K562 (cell line): Measurements from ENCODE around the gene ADGRB2. TPM values are rescaled to one million over a fixed set of nuclear protein-coding genes. Genes with fewer than 3 reads are reported as not detected.

Experiments used
- ATAC-seq: fragments of 200-7000 bp; cut with Tn5 transposase; 3 replicates; pipeline ENCODE4 v1.9.1; 2020; ENCODE audit warnings: moderate library complexity
- BruUV-seq: library from RNA; stranded (reverse); fragments of 400-500 nt; replicated peaks from 2 replicates; lab custom pipeline; 2021; lab: Mats Ljungman, UMichigan
- CTCF ChIA-PET: fragments of 300-600 bp; formaldehyde crosslinking; extraction: SDS; loops from one replicate; lab custom pipeline; 2021; ENCODE audit warnings: low intra/inter-chr PET ratio; lab: Yijun Ruan, JAX
- POLR2A ChIA-PET: fragments of 300-600, 350-650 bp; sonication (Branson Sonifier 250); formaldehyde crosslinking; extraction: SDS; loops from one replicate; lab custom pipeline; 2021; ENCODE audit warnings: antibody characterized with exemption, inconsistent platforms; lab: Yijun Ruan, JAX
- DNase-seq, 4 experiments: peaks; one replicate each; pipeline versions ENCODE4 v3.0.0 to v3.0.0-alpha.2; 2011 to 2018; ENCODE audit warnings: low spot score in 3 of 4, mixed read lengths in 3 of 4; ENCODE audit errors: extremely low read depth in 1 of 4
- FAIRE-seq: peaks from 2 replicates; lab custom pipeline; 2011; peaks lifted over from hg19 to GRCh38; lab: Jason Lieb, UNC
- H2AFZ ChIP-seq: 2 replicates; pipeline ENCODE4 v1.6.0; 2011; ENCODE audit warnings: low read depth, low read length, control low read depth, inconsistent platforms
- H3K27ac ChIP-seq: fragments of 200-600 bp; 3 replicates; pipeline ENCODE4 v1.8.0; 2011; ENCODE audit warnings: low read depth, mild to moderate bottlenecking, control low read depth, inconsistent platforms, low read length, moderate library complexity, mixed read lengths; ENCODE audit errors: extremely low read depth
- H3K27me3 ChIP-seq, 2 experiments: fragments of 300-600 bp in 1 of 2; 2 replicates in 1 of 2; 3 replicates in 1 of 2; pipeline versions ENCODE4 v1.6.0 to v1.8.0; 2011; ENCODE audit warnings: inconsistent platforms in 2 of 2, low read length in 2 of 2, mild to moderate bottlenecking in 1 of 2, mixed read lengths in 1 of 2, moderate library complexity in 1 of 2; ENCODE audit not compliant: control insufficient read depth in 2 of 2, insufficient read depth in 2 of 2
- H3K36me3 ChIP-seq: fragments of 300-600 bp; 3 replicates; pipeline ENCODE4 v1.8.0; 2011; ENCODE audit warnings: mild to moderate bottlenecking, low read length, inconsistent platforms; ENCODE audit not compliant: control insufficient read depth, insufficient read depth
- H3K4me1 ChIP-seq, 2 experiments: fragments of 200-600 bp in 1 of 2; replicated peaks in 1 of 2; 2 replicates in 1 of 2; 3 replicates in 1 of 2; pipeline versions ENCODE4 v1.5.1 to v1.8.0; 2011; ENCODE audit warnings: inconsistent platforms in 2 of 2, low read length in 2 of 2, mild to moderate bottlenecking in 1 of 2, mixed read lengths in 1 of 2, moderate library complexity in 1 of 2; ENCODE audit not compliant: control insufficient read depth in 2 of 2, insufficient read depth in 2 of 2
- H3K4me2 ChIP-seq: 2 replicates; pipeline ENCODE4 v1.6.1; 2011; ENCODE audit warnings: low read length, control low read depth, inconsistent platforms, mixed read lengths; ENCODE audit not compliant: insufficient read depth
- H3K4me3 ChIP-seq: fragments of 200-600 bp; sonication (generic), shearing (Covaris generic); 2 replicates; pipeline ENCODE4 v1.5.1; 2016; ENCODE audit warnings: control low read depth, inconsistent platforms
- H3K79me2 ChIP-seq: fragments of 200-600 bp; 3 replicates; pipeline ENCODE4 v1.8.0; 2011; ENCODE audit warnings: low read length, inconsistent platforms; ENCODE audit not compliant: control insufficient read depth, insufficient read depth
- H3K9ac ChIP-seq, 2 experiments: 2 replicates each; pipeline versions ENCODE4 v1.6.0 to v1.6.1; 2011; ENCODE audit warnings: low read depth in 2 of 2, low read length in 2 of 2, control low read depth in 1 of 2, inconsistent platforms in 1 of 2, mild to moderate bottlenecking in 1 of 2, mixed read lengths in 1 of 2; ENCODE audit not compliant: insufficient read depth in 1 of 2
- H3K9me1 ChIP-seq: one replicate; pipeline ENCODE4 v1.6.0; 2011; ENCODE audit warnings: inconsistent platforms, mild to moderate bottlenecking, low read length, moderate library complexity; ENCODE audit not compliant: control insufficient read depth, insufficient read depth
- H3K9me3 ChIP-seq: replicated peaks from 2 replicates; pipeline ENCODE4 v1.5.1; 2011; ENCODE audit warnings: low read depth, low read length, inconsistent platforms; ENCODE audit not compliant: control insufficient read depth, insufficient read depth
- H4K20me1 ChIP-seq: replicated peaks from 2 replicates; pipeline ENCODE4 v1.6.1; 2011; ENCODE audit warnings: low read length, inconsistent platforms, mixed read lengths; ENCODE audit not compliant: control insufficient read depth, insufficient read depth
- CREBBP ChIP-seq: IDR thresholded peaks from one replicate; pipeline ENCODE4 v1.6.1; 2012; ENCODE audit warnings: low read depth, mild to moderate bottlenecking, control low read depth, inconsistent platforms, low read length
- CTCF ChIP-seq, 3 experiments: IDR thresholded peaks in 2 of 3; conservative IDR thresholded peaks in 1 of 3; 2 replicates each; pipeline ENCODE4 v1.5.1; 2011 to 2012; ENCODE audit warnings: low read length in 3 of 3, mild to moderate bottlenecking in 3 of 3, control low read depth in 2 of 3, improper control_type of control experiment in 1 of 3, inconsistent platforms in 1 of 3, low read depth in 1 of 3, mixed read lengths in 1 of 3, moderate library complexity in 1 of 3; ENCODE audit not compliant: insufficient read depth in 2 of 3
- E2F8 ChIP-seq: fragments of 450-650 bp; IDR thresholded peaks from 2 replicates; pipeline ENCODE4 v1.7.1; 2018; ENCODE audit warnings: mild to moderate bottlenecking, low read depth; ENCODE audit not compliant: partially characterized antibody
- FOXA3 ChIP-seq, 2 experiments: fragments of 450-650 bp in 1 of 2; sonication (generic) in 1 of 2; formaldehyde crosslinking; IDR thresholded peaks in 1 of 2; conservative IDR thresholded peaks in 1 of 2; 2 replicates each; pipeline versions ENCODE4 v1.4.0 to v1.8.0; 2020 to 2022; ENCODE audit warnings: mild to moderate bottlenecking in 2 of 2, missing genetic modification reagents in 1 of 2
- GABPA ChIP-seq: fragments of 200-800 bp; sonication (Bioruptor generic); conservative IDR thresholded peaks from 2 replicates; pipeline ENCODE4 v1.6.1; 2016; ENCODE audit warnings: low read depth, missing genetic modification characterization, missing compliant biosample characterization
- HNRNPL ChIP-seq: fragments of 200-400 bp; formaldehyde crosslinking; IDR thresholded peaks from 2 replicates; pipeline ENCODE4 v1.6.1; 2017; ENCODE audit warnings: low read depth, mild to moderate bottlenecking, low read length
- NBN ChIP-seq: fragments of 450-650 bp; IDR thresholded peaks from 2 replicates; pipeline ENCODE4 v1.6.1; 2016; ENCODE audit warnings: low read depth, mild to moderate bottlenecking
- WGBS: fragments of 100-300 bp; shearing (Covaris generic); methylation state at CpG from one replicate; pipeline ENCODE4 v1.1.6; 2016; ENCODE audit warnings: low coverage, mixed read lengths; ENCODE audit not compliant: insufficient coverage; ENCODE audit errors: missing lambda C conversion rate; 5-methylcytosine and 5-hydroxymethylcytosine counted together
- in situ Hi-C: fragments of 300-500 bp; cut with MboI; formaldehyde crosslinking; loops from 4 replicates; pipeline ENCODE4 v1.15.0; 2018; ENCODE audit warnings: inconsistent platforms, mixed read lengths
- intact Hi-C: fragments of 100-400 bp; cut with micrococcal nuclease; formaldehyde crosslinking; loops from 2 replicates; pipeline ENCODE4 v1.14.2; 2022
- polyA plus RNA-seq, 8 experiments: library from polyadenylated mRNA; depleted of rRNA in 4 of 8; stranded (reverse) in 5 of 8; unstranded in 3 of 8; fragments of >200 nt; fragmentation: Nextera tagmentation in 2 of 8; fragmentation: Illumina TruSeq in 1 of 8; extraction: Ambion mirVana in 2 of 8; extraction: Trizol in 1 of 8; gene quantifications; 2 replicates each; pipeline versions ENCODE4 v1.2.1 to v1.2.3, GENCODE V29; 2011 to 2014; ENCODE audit warnings: inconsistent platforms in 1 of 8, missing spikeins in 1 of 8
- total RNA-seq, 7 experiments: library from RNA; depleted of rRNA in 6 of 7; stranded (reverse); fragments of >200 nt in 6 of 7; fragmentation: Illumina TruSeq in 2 of 7; extraction: Trizol in 2 of 7; gene quantifications; 2 replicates each; pipeline versions ENCODE4 v1.2.1 to v1.2.3, GENCODE V29; 2011 to 2021; ENCODE audit warnings: low replicate concordance in 1 of 7

Gene ADGRB2
- total and polyA plus RNA-seq, 9 of the 15 experiments (the other 6 are each of a cell fraction or from before 2014, with no cell fraction given), result 0.04 to 0.23 (median 0.20) TPM; not detected in 2

- intact Hi-C loops (no loop called here), in situ Hi-C loops (no loop called here)
- Histone ChIP-seq H3K27ac (no peak overlapping the region), H3K79me2 (no peaks in the 10 kb centered on the region), H3K4me2 (no peak overlapping the region), H3K4me1 (peaks cover 0 to 25% of the 10 kb centered on the region in 2 experiments; a peak in 2 of 5 replicates), H3K9me1 (no peaks in the 10 kb centered on the region), H4K20me1 (peaks cover 43% of the 10 kb centered on the region), H2AFZ (no peak overlapping the region), H3K9ac (peak overlapping the region in 1 of 2 experiments; percentile 26; a peak in 1 of 4 replicates), H3K9me3 (no peaks in the 10 kb centered on the region), H3K27me3 (peaks cover 27 to 74% of the 10 kb centered on the region in 2 experiments; a peak in 4 of 5 replicates), H3K36me3 (no peaks in the 10 kb centered on the region), H3K4me3 (no peak overlapping the region)
- DNase-seq, result no peak
- ATAC-seq, result no peak
- no TSS peak for BruUV-seq
- FAIRE-seq, result no peak
- TF ChIP-seq HNRNPL (no peak), NBN (no peak), CREBBP (no peak), CTCF (IDR thresholded peaks at IDR 0.05 in 2 of 3, conservative IDR thresholded peaks at IDR 0.05 in 1 of 3; ENCODE audit: insufficient read depth in 2 of 3, low read depth in 1 of 3, low read length in 3 of 3) (no peak), GABPA (tag) (no peak), E2F8 (no peak), FOXA3 (CRISPR knock-in tag; conservative IDR thresholded peaks at IDR 0.05 in 1 of 2, IDR thresholded peaks at IDR 0.05 in 1 of 2) (no peak)
- ChIA-PET CTCF (no interaction called here), POLR2A (interaction anchor here (0.6 to 0.8 kb wide), 2 partner anchors 48 to 73 kb away, joined by 3 to 5 read pairs; no protein-coding TSS in a partner anchor)
- WGBS, result 13% methylated on average over 12 of the region's 12 CpGs
Measured at GRCh38 chr1:31752952-31753475, 11.1 kb downstream of the ADGRB2 start.
